T-helper 1 cell treated with Interleukin-12 subunit alpha and Interleukin-12 subunit beta and Interleukin-4 antibody, amounts not matched to agents 30 ng/mL and 1 ng/mL, for 36 hours (primary cell): ENCODE results near the gene FYN. TPM values are rescaled to one million over a fixed set of nuclear protein-coding genes. Genes with fewer than 3 reads are reported as not detected.

Experiments used
- intact Hi-C: fragments of 100-400 bp; cut with micrococcal nuclease; formaldehyde crosslinking; loops from one replicate; pipeline ENCODE4 v1.15.1; 2024
- total RNA-seq: library from RNA; stranded (reverse); gene quantifications from 2 replicates; pipeline ENCODE4 v1.2.3, GENCODE V29; 2022

The FYN gene
- total RNA-seq, 1 donor from 2014 or later = 157 TPM

- intact Hi-C loops = no loop called here
Measured at GRCh38 chr6:111884068-111884467, 10.8 kb upstream of the FYN start.

DNA sequence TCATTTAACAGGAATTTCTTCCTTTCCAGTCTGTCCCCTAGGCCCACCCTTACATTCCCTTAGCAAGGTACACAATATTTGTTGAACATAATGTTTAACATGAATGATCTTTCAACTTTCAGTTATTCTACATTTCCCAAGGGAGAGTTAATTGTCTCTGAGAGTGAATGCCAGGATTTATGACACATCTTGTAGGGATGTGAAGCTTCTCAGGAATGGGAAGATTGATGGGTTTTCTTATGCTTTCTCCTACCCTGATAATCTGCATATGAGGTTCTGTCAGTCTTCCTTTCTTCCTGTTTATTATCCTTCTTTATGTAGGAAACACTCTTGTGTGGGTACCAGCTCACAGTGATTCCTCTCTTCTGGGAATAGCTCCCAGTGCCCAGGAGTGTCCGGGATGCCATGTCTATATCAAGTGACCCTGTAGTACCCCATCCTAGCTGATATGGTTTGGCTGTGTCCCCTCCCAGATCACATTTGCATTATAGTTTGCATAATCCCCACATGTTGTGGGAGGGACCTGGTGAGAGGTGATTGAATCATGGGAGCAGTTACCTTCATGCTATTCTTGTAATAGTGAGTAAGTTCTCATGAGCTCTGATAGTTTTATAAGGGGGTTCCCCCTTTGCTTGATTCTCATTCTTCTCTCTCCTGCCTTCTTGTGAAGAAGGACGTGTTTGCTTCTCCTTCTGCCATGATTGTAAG lies 7.1 kb upstream of the FYN start:
- intact Hi-C loops = no loop called here

DNA sequence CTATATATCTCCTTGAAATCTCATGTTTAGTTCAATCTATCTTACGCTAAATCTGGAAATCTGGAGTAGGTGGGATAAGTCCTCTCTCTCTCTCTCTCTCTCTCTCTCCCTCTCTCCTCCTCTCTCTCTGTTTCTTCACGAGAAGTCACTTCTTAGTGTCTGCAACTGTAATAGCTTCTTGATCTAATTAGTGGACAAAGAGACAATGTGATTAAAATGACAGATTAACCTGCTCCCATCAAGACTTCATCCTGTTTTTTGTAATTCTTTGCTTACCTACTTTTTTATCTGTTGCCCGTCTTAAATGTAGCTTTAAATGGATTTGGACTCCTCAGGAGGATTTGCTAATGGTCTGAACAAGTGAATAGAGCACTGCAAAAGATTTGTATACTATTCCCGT lies 2.5 kb upstream of the FYN start:
- intact Hi-C loops = loop anchor here (10.0 kb wide), 1 partner anchor 1001 kb away; the partner anchor contains the start of gene AMD1

- intact Hi-C loops = loop anchor here (5.0 to 10.0 kb wide), 3 partner anchors 267 to 999 kb away; partner anchors contain the start of genes AMD1, RPF2 and TRAF3IP2
Measured at GRCh38 chr6:111874025-111874415, 768 bp upstream of the FYN start.

DNA sequence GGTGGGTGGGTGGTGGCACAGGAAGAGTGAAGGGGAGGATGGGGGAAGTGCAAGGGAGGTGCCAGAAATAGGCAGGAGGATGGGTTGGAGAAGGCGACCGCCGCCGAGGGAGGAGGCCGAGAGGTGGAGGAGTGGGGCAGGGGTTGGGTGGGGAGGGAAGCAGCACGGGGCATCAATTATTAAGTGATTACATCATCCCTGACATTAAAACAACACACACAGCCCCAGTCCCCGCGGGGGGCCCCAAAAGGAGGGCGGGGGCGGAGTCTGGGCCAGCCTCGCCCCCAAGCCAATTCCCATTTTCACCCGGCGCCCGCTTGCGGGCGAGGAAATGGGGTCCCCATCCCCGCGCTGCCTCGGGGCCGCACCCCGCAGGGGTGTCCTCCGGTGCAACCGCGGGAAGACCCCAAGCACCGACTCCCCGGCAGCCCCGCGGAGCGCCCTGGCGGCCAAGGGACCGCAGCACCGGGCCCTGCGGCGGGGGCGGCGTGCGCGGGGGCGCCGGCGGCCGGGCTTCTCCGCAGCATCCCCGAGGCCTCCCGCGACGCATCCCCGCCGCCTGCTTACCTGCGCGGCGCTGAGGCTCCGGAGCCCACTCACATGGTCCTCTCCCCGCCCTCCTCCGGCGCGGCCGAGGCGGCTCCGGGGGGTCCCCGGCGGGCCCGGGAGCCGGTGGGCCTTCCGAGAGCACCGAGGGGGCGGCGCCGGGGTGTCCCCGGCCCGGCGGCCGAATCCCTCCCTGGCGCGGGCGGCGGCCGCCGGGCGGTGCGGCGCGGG lies 663 bp downstream of the FYN start:
- intact Hi-C loops = loop anchor here (1.0 to 10.0 kb wide), 14 partner anchors 62 to 998 kb away; partner anchors contain the start of genes AMD1, FAM229B, REV3L and RPF2

- intact Hi-C loops = loop anchor here (1.0 to 10.0 kb wide), 9 partner anchors 28 to 997 kb away; partner anchors contain the start of genes AMD1, RPF2 and TRAF3IP2
Measured at GRCh38 chr6:111871725-111872400, 1.4 kb downstream of the FYN start.

DNA sequence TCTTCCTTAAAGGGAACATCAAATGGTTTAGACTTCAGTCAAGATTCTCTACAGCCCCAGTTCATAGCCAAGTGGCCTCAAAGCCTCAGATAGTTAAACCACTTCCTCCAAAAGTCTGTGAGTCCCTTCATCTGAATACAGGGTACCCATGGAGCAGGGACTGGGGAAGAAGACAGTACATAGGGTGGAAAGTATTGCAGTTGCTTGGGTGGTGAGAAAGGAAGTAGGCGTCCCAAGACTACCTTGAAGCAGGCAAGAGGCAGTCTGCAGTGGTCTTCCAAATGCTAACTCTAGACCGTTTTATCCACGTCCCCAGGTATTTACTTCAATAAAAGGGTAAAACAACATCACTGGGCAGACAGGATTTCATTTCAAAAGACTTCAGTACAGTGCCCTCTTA lies 2.0 kb downstream of the FYN start:
- intact Hi-C loops = loop anchor here (1.0 to 10.0 kb wide), 8 partner anchors 27 to 996 kb away; partner anchors contain the start of genes AMD1, RPF2 and TRAF3IP2

DNA sequence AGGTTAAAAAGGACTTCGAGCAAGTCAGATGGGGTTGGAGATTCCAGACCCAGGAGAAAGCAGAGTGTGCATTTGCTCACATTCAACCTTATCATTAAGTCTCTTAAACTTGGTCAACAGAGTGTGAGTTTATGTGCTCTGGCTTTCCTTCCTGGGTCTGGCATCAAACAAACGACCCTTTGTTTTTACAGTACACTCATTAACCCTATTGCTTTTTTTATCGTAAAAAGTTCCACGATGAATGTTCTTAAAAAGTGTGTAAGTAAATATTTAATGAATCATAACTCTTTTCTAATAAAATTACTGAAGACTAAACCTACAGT lies 2.5 kb downstream of the FYN start:
- intact Hi-C loops = loop anchor here (1.0 to 10.0 kb wide), 9 partner anchors 26 to 996 kb away; partner anchors contain the start of genes AMD1, RPF2 and TRAF3IP2

DNA sequence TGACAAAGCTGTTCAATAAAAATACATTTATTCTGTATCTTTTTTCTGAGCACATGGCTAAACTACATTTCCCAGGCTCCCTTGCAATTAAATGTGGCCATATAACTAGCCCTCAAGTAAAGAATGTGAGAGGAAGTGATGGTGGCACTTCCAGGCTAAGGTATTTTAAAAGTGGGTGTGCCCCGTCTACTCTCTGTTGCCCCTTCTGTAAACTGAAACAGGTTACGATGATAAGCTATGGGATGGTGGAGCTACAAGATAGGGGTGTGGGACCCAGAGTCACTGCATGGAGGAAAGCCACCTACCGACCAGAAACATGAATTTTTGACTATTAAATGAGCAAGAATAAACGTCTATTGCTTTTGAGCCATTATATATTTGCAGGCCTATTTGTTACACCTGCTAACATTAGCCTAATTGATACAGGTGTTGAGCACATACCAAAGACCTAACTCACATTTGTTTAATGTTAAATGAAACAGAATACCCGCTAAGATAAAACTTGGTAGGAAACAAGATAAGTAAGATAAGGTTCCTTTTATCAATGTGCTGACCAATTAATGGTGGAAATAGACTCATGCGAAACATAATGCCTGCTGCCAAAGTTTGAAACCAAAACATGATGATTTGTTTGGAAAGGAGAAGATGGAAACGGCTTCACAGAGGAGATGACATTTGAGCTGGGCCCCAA lies 3.1 kb downstream of the FYN start:
- intact Hi-C loops = loop anchor here (1.0 to 10.0 kb wide), 4 partner anchors 57 to 995 kb away; partner anchors contain the start of genes AMD1, RPF2 and TRAF3IP2

DNA sequence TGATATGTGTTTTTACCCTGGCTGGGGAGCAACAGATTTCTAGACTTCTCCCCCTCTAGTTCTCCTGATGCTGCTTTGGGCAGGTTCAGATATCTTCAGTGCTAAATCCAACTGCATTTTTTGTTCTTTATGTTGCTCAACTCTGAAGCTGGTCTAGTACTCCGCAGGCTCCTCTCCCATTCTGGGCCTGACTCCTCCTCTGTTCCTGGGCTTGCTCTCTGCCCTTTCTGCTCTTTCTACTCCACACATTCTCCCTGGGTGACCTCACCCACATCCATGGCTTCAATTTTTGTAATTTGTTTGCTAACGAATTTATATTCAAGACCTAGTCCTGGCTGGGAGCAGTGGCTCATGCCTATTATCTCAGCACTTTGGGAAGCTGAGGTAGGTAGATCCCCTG lies 6.4 kb downstream of the FYN start:
- intact Hi-C loops = no loop called here

- intact Hi-C loops = no loop called here
Measured at GRCh38 chr6:111865909-111866546, 7.2 kb downstream of the FYN start.

GRCh38 chr6:111865049-111865585 lies 8.1 kb downstream of the FYN start:
- intact Hi-C loops = no loop called here

DNA sequence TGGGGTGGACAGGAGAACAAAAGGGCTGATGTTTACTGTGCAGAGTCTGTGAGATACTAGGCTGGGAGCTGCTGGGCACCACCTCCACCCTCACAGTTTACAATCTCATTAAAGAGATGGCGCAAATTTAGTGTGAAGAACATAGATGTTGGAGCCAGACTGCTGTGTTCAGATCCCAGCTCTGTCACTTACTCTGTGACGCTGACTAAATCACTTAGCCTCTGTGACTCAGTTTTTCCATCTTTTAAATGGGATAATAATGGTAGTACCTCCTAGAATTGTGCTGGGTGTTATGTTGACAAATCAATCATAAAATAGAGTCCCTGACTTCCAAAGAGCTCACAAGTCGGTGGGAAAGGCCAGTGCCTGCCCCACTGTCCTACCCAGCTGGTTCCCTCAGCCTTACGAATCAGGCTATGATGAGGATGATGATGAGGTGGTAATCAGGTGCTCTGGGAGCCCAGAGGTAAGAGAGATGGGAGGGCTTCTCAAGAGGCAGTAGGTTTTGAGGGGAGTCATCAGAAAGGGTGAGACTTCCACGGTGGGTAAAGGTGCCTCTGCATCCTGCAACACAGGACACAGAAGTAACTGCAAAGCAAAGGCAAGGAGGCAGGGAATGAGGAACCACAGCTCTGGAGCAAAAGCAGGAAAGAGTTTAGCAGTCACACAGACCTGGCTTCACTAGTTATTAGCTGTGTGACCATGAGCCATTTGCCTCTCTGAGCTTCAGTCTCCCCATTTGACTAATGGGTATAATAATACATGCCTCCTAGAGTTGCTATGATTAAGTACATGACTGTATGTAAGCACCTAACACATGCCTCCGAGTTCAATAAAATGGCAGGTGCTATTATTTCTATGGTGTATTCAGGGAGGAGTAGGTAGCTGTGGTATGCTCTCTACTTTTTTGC lies 8.9 kb downstream of the FYN start:
- intact Hi-C loops = no loop called here

- intact Hi-C loops = no loop called here
Measured at GRCh38 chr6:111862741-111863140, 10.5 kb downstream of the FYN start.

DNA sequence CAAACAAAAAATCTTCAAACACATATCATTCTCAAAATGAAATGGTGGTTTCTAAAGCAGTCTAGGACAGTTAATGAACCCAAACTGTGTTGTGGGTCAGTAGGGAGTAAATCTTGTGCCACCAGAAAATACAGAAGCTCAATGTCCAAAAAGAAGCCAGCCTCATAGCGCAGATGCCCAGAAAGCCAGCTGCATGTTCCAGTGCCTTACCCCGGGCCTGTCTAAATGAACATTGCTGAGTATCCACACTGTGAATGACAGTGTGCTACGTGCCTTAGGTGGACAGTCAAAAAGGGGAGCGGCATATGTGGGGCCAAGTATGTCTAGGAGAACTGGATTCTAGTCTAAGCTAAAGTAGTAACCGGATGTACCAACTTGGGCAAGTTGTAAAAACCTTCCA lies 10.9 kb downstream of the FYN start:
- intact Hi-C loops = no loop called here

DNA sequence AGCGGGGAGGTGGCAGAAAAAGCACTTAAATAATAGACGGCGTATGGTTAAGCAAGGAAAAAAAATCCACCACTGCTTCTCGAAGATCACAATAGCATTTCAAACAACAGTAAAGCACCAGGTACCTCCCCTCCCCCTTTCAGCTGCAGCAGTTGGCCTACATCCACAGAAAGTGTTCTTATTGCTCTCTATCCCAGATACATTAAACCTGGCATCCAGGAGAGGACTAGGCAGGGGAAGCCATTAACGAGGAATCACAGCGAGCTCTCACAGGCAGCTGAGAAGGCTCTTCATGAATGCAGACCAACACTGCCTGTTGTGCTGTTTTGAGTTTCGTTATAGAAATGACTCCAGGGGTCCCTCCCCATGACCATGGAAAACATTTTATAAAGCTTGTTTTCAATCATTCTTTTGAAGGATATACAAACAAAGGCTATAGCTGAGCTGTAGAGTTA lies 11.8 kb downstream of the FYN start:
- intact Hi-C loops = no loop called here

DNA sequence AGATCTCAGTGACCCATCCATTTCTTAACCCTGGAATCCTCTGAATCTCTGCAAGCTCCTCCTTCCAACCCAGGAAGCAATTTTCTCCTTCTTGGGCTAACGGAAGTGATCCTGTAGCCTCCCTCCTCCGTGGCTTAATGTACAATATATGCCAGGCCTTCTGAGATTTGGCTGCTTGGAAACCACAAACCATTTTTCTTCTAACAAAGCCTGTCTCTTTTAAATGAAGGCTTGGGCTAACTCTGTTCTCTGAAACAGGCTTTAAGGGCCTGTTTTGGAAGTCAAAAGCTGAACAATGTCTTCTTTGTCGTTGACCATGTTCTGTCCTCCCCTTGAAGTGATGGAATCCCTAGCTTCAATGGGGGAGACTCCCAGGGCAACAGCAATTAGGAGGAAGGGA lies 14.9 kb downstream of the FYN start:
- intact Hi-C loops = no loop called here

DNA sequence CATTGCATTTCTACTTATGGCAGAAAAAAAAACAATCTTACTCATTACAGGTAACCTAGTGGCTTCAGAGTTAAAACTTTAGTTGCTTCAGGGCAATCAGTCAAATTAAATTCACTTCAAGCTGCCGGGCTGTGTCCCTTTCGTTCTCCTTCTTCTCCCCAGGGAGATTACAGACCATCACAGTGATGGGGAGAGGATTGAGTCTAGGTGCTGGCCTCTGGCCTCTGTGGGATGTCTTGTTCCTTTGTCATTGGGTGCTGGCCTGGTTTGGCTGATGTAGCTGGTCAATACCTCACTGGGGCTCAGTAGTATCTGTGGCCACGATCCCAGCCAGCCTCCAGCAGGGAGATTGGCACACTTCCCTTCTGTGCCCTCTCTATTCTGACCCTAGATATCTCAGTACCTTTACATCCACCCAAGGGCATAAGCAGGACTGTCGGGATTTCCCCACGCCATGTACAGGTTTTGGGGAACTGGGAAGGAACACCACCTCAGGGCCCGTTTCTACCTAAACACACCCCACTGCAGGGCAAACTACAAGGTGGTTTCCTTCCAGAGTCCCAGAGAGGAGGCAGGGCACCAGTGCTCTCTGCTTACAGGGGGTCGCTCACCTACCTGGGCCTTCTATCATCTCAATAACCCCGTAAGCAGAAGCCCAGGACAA lies 15.4 kb downstream of the FYN start:
- intact Hi-C loops = loop anchor here (1.0 kb wide), 1 partner anchor 11 kb away; no protein-coding TSS in a partner anchor

GRCh38 chr6:111855753-111856152 lies 17.5 kb downstream of the FYN start:
- intact Hi-C loops = no loop called here
